C4-2B (cell line): ENCODE results near the gene LMAN2.

ENCODE experiments used
- CTCF ChIP-seq: fragments of 450-650 bp; conservative IDR thresholded peaks from 2 replicates; pipeline ENCODE4 v1.5.1; 2017; ENCODE audit warnings: mild to moderate bottlenecking
- ZFX ChIP-seq: fragments of 450-650 bp; IDR thresholded peaks from 2 replicates; pipeline ENCODE4 v1.6.1; 2017

- TF ChIP-seq CTCF (no peak), ZFX (no peak)
Observed at GRCh38 chr5:177339107-177339638, 12.3 kb downstream of the LMAN2 start.
